Measurements from ENCODE around the gene PEBP1.

The PEBP1 gene

GRCh38 chr12:118137148-118137678, 1.3 kb downstream of the PEBP1 start:
- DNase-seq = no peak

- no peak for DNase-seq
These were observed 4.9 kb downstream of the PEBP1 start for GRCh38 chr12:118140825-118141224.

GRCh38 chr12:118144499-118144898, 8.6 kb downstream of the PEBP1 start:
- DNase-seq = no peak

GRCh38 chr12:118145113-118145797, 9.3 kb downstream of the PEBP1 start:
- DNase-seq = no peak

GRCh38 chr12:118145798-118146156, 9.9 kb downstream of the PEBP1 start:
- DNase-seq = no peak

GRCh38 chr12:118148287-118148686, 12.4 kb downstream of the PEBP1 start:
- no peak for DNase-seq

- DNase-seq = no peak
These were observed 14.7 kb downstream of the PEBP1 start for GRCh38 chr12:118150625-118151024.

GRCh38 chr12:118151755-118152154, 15.8 kb downstream of the PEBP1 start:
- no peak for DNase-seq

- no peak for DNase-seq
These were observed 24.6 kb downstream of the PEBP1 start for GRCh38 chr12:118160536-118160935.

- DNase-seq = no peak
These were observed 29.0 kb downstream of the PEBP1 start for GRCh38 chr12:118164798-118165486.

GRCh38 chr12:118166946-118167345, 31.0 kb downstream of the PEBP1 start:
- DNase-seq = no peak

GRCh38 chr12:118175823-118176447, 40.0 kb downstream of the PEBP1 start:
- DNase-seq = no peak

GRCh38 chr12:118183155-118183554, 47.2 kb downstream of the PEBP1 start:
- DNase-seq = no peak

GRCh38 chr12:118183711-118184110, 47.8 kb downstream of the PEBP1 start:
- no peak for DNase-seq

GRCh38 chr12:118185602-118186397, 49.9 kb downstream of the PEBP1 start:
- DNase-seq = no peak

- no peak for DNase-seq
These were observed 52.0 kb downstream of the PEBP1 start for GRCh38 chr12:118187751-118188435.

- DNase-seq = no peak
These were observed 52.9 kb downstream of the PEBP1 start for GRCh38 chr12:118188690-118189371.

GRCh38 chr12:118189741-118190191, 53.8 kb downstream of the PEBP1 start:
- no peak for DNase-seq

GRCh38 chr12:118190266-118190665, 54.3 kb downstream of the PEBP1 start:
- DNase-seq = no peak

- DNase-seq = no peak
These were observed 57.6 kb downstream of the PEBP1 start for GRCh38 chr12:118193477-118193876.

- no peak for DNase-seq
These were observed 58.0 kb downstream of the PEBP1 start for GRCh38 chr12:118193958-118194357.

All from NCI-H187 treated with DMSO at 0.1 percent for 48 hours (cell line).